HG03571 (cell line): ENCODE results near the gene HSFY1.
"Not testable (repeated sequence)": the region's sequence is repeated elsewhere in the genome, so short reads cannot be mapped to it uniquely, and the experiment has no call there.

Source experiments
- ATAC-seq: cut with Tn5 transposase; IDR thresholded peaks from one replicate; pipeline ENCODE4 v1.9.1; 2021; ENCODE audit not compliant: unreplicated experiment

Gene HSFY1, protein sequence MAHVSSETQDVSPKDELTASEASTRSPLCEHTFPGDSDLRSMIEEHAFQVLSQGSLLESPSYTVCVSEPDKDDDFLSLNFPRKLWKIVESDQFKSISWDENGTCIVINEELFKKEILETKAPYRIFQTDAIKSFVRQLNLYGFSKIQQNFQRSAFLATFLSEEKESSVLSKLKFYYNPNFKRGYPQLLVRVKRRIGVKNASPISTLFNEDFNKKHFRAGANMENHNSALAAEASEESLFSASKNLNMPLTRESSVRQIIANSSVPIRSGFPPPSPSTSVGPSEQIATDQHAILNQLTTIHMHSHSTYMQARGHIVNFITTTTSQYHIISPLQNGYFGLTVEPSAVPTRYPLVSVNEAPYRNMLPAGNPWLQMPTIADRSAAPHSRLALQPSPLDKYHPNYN

DNA sequence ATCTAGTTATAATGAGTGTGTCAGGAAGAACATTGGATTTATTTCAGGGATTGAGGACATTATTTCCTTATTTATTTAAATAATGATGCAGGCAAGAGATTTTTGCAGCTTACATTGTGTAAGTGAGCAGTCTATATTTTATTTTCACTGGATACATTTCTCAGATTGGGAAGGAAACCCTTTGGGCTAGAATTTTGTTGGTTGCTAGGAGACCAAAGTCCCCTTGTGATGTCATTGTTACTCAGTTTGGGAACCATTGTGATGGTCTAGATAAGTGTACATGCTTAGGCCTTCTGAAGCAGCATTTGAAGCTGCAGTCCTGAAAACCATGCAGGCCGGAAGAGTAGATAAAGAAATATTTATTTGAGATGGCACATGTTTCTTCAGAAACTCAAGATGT is at the start of gene HSFY1:
Gene HSFY1, plus strand, starts transcription at position 301 of the 400 bp plus-strand sequence. Its CDS starts 68 bp downstream, at position 369.
- not testable (repeated sequence) for ATAC-seq

DNA sequence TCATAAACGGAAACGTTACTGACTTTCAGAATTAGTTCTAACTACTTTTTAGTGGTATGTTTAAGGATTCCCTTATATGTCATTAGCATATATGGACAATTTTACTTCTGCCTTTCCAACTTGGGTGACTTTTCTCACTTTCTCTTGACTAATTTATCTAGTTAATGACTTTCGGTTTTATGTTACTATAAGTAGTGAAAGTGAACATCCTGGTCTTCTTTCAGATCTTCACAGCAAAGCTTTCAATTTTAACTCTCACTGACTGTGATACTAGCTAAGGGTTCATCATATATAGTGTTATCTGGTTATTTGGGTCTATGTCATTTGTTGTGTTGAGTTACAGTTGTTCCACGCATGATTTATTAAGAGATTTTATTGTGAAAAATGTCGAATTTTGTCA is 42.3 kb upstream of the HSFY1 start:
- not testable (repeated sequence) for ATAC-seq

DNA sequence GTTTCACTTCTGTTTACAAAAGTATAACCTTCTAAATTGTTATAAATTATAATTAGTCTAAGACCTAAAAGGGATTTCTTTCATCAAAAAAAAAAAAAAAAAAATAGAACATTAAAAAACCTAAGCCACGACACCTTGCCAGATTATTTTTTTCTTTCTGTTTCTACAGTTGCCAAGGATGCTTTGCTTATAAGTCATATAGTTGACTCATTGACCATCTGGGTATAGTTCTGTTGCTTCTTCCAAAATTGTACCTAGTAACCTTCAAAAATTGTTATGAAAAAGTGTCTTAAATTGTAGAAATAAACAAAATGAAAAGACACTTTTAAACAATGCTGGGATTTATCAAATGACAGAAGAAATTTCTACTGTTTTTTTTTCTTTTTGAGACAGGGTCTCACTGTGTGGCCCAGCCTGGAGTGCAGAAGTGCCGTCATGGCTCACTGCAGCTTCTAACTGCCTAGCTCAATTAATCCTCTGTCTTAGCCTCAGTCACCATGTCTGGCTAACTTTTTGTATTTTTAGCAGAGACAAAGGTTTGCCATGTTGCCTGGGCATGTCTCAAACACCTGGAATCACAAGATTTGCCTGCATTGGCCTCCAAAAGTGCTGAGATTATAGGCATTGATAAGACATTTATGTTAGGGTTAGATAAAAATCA is 15.4 kb upstream of the HSFY1 start:
- not testable (repeated sequence) for ATAC-seq

DNA sequence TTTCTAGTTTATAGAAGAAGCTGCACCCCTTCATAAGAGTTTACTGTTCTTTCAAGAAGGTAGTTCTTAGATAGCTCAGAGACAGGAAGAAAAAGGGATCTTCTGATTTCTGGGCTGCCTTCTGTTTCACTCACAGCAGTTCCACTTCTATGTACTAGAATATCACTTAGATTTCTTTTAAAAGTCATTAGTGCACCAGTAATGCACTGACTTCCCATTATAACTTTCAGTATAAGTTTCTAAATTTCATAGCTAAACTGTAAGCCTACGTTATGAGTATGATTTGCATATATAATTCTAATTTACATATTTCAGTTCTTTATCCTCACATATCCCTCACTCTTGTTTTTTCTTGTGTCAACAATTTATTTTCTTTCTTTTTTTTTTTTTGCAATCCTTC is 7.6 kb upstream of the HSFY1 start:
- ATAC-seq: not testable (repeated sequence)

DNA sequence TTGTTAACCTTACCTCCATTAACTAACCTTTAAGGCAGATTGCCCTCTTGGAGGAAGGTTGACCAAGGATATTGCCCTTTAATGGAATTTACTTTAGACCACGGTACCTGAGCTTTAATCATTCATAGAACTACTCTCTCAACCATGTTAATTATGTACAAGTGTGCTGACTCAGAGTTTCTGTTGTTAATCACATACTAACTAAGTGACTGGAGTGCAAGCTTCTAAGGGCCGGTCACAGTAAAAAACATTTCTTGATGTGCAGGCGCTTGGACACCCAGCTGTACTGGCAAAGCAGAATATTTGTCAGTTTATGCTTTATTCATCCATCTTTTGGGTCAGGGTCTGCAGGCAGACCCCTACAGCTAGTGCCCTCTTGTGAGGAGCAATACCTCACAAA is 6.6 kb downstream of the HSFY1 start:
- not testable (repeated sequence) for ATAC-seq

DNA sequence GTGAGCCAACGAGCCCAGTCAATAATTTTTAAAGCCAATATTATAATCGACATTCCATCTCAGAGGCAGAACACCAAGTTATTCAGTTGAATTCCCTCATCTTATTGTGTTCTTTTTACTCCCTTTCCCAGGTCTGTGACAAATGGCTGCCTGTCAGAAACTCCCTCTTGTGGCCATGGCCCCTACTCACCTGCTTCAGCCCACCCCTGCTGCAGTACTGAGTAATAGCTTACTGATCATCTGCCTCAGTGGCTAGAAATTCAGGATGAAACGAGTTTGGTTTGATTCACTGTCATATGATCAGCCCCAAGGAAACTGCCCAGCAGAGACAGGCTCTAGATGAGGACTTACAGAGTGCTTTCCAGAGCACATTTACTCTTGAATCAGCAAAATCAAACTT is 19.4 kb downstream of the HSFY1 start:
- ATAC-seq: not testable (repeated sequence)
